Transverse colon (tissue), 3 donors: Measurements from ENCODE around the gene PSG6.
"Not testable (repeated sequence)": the region's sequence is repeated elsewhere in the genome, so short reads cannot be mapped to it uniquely, and the experiment has no call there.

Experiments
- CTCF ChIP-seq, 5 experiments: fragments of 200-600 bp in 3 of 5; fragments of 450-650 bp in 2 of 5; sonication (generic) in 3 of 5; IDR thresholded peaks; 1 replicate in 2 of 5; 2 replicates in 3 of 5; pipeline ENCODE4 v1.5.1; 2016 to 2017; ENCODE audit warnings: antibody characterized with exemption in 5 of 5, inconsistent platforms in 3 of 5, mild to moderate bottlenecking in 2 of 5, moderate library complexity in 1 of 5
- POLR2A ChIP-seq: fragments of 450-650 bp; IDR thresholded peaks from one replicate; pipeline ENCODE4 v1.6.1; 2016; ENCODE audit warnings: antibody characterized with exemption, mild to moderate bottlenecking, moderate library complexity

- TF ChIP-seq CTCF (IDR thresholded peaks at IDR 0.05): peak in 4 of 5 experiments; percentile 17 to 42 (median 26)
- TF ChIP-seq POLR2A: not testable (repeated sequence)
Observed at GRCh38 chr19:42856866-42857543, 60.7 kb downstream of the PSG6 start.
